ENCODE results near the gene CDC14A. TPM values are rescaled to one million over a fixed set of nuclear protein-coding genes. Genes with fewer than 3 reads are reported as not detected.
"Not testable (repeated sequence)": the region's sequence is repeated elsewhere in the genome, so short reads cannot be mapped to it uniquely, and the experiment has no call there.

The CDC14A gene
- total and polyA plus RNA-seq, 12 donors: 0.85 to 19.2 (median 4.1) TPM

- Histone ChIP-seq H3K9me3 (replicated peaks in 1 of 3) (no peaks in the 10 kb centered on the region), H3K4me3 (no peak overlapping the region), H3K4me1 (replicated peaks in 1 of 2) (peaks cover 0 to 9% of the 10 kb centered on the region in 2 donors), H3K27ac (no peak overlapping the region), H3K36me3 (replicated peaks in 1 of 2) (no peaks in the 10 kb centered on the region), H3K27me3 (no peaks in the 10 kb centered on the region)
- no peak for DNase-seq
- TF ChIP-seq CTCF (IDR thresholded peaks at IDR 0.05): no peak
- no peak for TF ChIP-seq POLR2A (IDR thresholded peaks at IDR 0.05)
- intact Hi-C loops (cut with DNase I): no loop called here
- WGBS, 4 donors: 94 to 99% (median 95%) methylated on average over 2 of the region's 2 CpGs
Measured at GRCh38 chr1:100404821-100405220, 52.5 kb downstream of the CDC14A start.

DNA sequence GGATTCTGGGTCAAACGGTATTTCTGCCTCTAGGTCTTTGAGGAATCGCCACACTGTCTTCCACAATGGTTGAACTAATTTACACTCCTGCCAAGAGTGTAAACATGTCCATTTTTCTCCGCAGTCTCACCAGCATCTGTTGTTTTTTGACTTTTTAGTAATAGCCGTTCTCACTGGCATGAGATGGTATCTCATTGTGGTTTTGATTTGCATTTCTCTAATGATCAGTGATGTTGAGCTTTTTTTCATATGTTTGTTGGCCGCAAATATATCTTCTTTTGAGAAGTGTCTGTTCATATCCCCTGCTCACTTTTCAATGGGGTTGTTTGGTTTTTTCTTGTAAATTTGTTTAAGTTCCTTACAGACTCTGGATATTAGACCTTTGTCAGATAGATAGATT lies 53.6 kb downstream of the CDC14A start:
- H3K4me1 ChIP-seq (replicated peaks in 1 of 2); DNase-seq; H3K4me3 ChIP-seq; H3K27ac ChIP-seq; H3K9me3 ChIP-seq (replicated peaks in 1 of 3); H3K36me3 ChIP-seq (replicated peaks in 1 of 2); H3K27me3 ChIP-seq; intact Hi-C loops (cut with DNase I): not testable (repeated sequence)
- 95 to 99% (median 96%) methylated on average over 5 of the region's 5 CpGs for WGBS, 4 donors

DNA sequence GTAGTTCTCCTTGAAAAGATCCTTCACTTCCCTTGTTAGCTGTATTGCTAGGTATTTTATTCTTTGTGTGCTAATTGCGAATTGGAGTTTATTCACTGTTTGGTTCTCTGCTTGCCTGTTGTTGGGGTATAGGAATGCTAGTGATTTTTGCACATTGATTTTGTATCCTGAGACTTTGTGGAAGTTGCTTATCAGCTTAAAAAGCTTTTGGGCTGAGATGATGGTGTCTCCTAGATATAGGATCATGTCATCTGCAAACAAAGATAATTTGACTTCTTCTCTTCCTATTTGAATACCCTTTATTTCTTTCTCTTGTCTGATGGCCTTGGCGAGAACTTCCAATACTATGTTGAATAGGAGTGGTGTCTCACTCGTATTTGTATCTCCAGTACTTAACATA lies 55.1 kb downstream of the CDC14A start:
- H3K4me3 ChIP-seq; intact Hi-C loops (cut with DNase I); H3K4me1 ChIP-seq (replicated peaks in 1 of 2); DNase-seq; H3K27me3 ChIP-seq; H3K36me3 ChIP-seq (replicated peaks in 1 of 2); H3K9me3 ChIP-seq (replicated peaks in 1 of 3); H3K27ac ChIP-seq: not testable (repeated sequence)
- WGBS, 4 donors: 96 to 98% (median 97%) methylated on average over 3 of the region's 3 CpGs

DNA sequence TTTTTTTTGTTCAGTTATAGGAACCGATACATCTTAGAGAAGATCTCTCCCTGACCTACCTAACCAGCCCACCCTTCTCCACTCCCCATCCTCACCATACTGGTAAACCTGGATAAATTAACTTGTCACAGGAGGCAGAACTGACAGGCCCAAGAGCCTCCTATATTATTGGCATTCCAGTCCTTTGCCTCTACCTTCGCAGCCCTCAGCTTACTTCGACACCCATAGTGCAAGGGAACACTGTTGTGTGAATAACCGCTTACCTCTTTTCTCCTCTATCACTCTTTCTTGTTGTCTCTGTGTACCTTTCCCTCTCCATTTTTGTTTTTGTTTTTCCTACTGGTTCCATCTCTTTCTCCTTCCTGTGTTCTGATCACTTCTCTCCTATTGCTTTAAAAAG lies 58.7 kb downstream of the CDC14A start:
- intact Hi-C loops (cut with DNase I): no loop called here
- DNase-seq: no peak
- H3K9me3 ChIP-seq (replicated peaks in 1 of 3): no peaks in the 10 kb centered on the region
- H3K4me1 ChIP-seq (replicated peaks in 1 of 2): no peaks in the 10 kb centered on the region
- H3K36me3 ChIP-seq (replicated peaks in 1 of 2): no peaks in the 10 kb centered on the region
- no peaks in the 10 kb centered on the region for H3K27me3 ChIP-seq
- 94 to 99% (median 96%) methylated on average over 4 of the region's 4 CpGs for WGBS, 4 donors
- H3K27ac ChIP-seq: no peak overlapping the region
- TF ChIP-seq POLR2A (IDR thresholded peaks at IDR 0.05) (no peak), CTCF (IDR thresholded peaks at IDR 0.05) (no peak)
- no peak overlapping the region for H3K4me3 ChIP-seq

- H3K27ac ChIP-seq: no peak overlapping the region
- TF ChIP-seq CTCF (IDR thresholded peaks at IDR 0.05) (no peak), POLR2A (IDR thresholded peaks at IDR 0.05) (no peak)
- H3K27me3 ChIP-seq: no peaks in the 10 kb centered on the region
- no peak for DNase-seq
- no peaks in the 10 kb centered on the region for H3K36me3 ChIP-seq (replicated peaks in 1 of 2)
- no peaks in the 10 kb centered on the region for H3K4me1 ChIP-seq (replicated peaks in 1 of 2)
- H3K9me3 ChIP-seq (replicated peaks in 1 of 3): no peaks in the 10 kb centered on the region
- H3K4me3 ChIP-seq: no peak overlapping the region
- intact Hi-C loops (cut with DNase I): no loop called here
Measured at GRCh38 chr1:100411574-100411973, 59.3 kb downstream of the CDC14A start.

Measured in adrenal gland (tissue), 12 donors.